ENCODE data around the gene PER2. TPM values are rescaled to one million over a fixed set of nuclear protein-coding genes. Genes with fewer than 3 reads are reported as not detected.

PER2 gene
- total RNA-seq, 1 experiment from 2014 or later, result 5.3 TPM

DNA sequence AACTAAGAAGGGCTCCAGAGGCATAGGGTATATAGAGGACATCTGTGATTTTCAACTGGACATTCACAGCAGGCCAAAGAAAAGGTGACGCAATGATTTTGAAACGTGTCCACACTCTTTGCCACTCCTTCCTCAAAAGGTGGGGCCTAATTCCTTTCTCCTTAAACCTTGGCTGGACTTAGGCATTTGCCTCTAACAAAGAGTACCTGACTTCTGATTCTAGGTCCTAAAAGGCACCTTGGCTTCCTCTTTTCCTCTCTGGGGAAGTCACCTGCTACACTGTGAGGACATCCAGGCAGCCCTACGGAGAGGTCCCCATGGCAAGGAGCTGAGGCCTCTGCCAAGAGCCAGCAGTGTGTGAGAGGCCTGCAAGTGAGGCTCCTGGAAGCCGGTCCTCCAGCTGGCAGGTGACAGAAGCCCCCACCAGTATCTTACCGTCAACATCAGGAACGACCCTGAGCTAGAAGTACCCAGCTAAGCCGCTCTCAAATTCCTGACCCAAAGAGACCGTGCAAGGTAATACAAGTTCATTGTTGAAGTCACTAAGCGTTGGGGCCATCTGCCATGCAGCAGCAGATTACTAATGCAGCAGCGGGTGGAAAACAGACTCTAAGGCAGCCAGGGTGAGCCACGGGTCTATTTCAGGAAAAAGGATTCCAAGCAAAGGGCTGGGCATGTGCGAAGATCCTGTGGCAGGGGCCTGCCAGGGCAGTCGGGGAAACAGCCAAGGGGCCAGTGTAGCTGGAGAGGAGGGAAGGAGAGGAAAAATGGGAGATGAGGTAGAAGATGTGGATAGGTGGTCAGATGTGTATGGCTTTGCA lies 41.2 kb downstream of the PER2 start:
- Histone ChIP-seq H3K27me3 (no peaks in the 10 kb centered on the region), H3K9me3 (replicated peaks) (no peaks in the 10 kb centered on the region), H3K4me3 (no peak overlapping the region), H3K4me1 (peaks cover 21% of the 10 kb centered on the region), H3K36me3 (no peaks in the 10 kb centered on the region), H3K27ac (no peak overlapping the region)
- DNase-seq, result no peak

DNA sequence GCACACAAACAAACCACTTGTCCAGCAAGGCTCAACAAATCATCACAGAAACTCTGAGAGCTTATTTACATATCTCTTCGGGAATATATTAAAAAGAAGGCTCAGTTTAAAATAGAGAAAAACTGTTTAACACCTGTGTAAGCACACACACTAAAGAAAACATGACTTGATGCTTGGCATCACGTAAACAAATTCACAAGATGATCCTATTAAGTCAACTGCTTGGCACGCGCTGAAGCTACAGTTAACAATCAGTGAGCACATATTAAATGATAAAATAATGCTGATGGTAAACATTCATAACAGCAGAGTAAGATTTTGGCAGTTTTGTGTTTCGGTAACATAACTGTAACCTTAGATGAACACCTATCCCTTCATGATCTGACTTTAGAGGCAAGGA lies 44.3 kb downstream of the PER2 start:
- Histone ChIP-seq H3K4me3 (no peak overlapping the region), H3K36me3 (no peaks in the 10 kb centered on the region), H3K27ac (no peak overlapping the region), H3K4me1 (peaks cover 28% of the 10 kb centered on the region), H3K27me3 (no peaks in the 10 kb centered on the region), H3K9me3 (replicated peaks) (no peaks in the 10 kb centered on the region)
- DNase-seq, result no peak

- peak; percentile 37 to 62 for DNase-seq
- Histone ChIP-seq H3K36me3 (no peaks in the 10 kb centered on the region), H3K9me3 (replicated peaks) (no peaks in the 10 kb centered on the region), H3K4me1 (peaks cover 28% of the 10 kb centered on the region), H3K4me3 (peak overlapping the region; percentile 9; the same call in 1 of the 2 replicates), H3K27ac (peak overlapping the region; percentile 51), H3K27me3 (no peaks in the 10 kb centered on the region)
Observed at GRCh38 chr2:238243496-238244076, 44.8 kb downstream of the PER2 start.

DNA sequence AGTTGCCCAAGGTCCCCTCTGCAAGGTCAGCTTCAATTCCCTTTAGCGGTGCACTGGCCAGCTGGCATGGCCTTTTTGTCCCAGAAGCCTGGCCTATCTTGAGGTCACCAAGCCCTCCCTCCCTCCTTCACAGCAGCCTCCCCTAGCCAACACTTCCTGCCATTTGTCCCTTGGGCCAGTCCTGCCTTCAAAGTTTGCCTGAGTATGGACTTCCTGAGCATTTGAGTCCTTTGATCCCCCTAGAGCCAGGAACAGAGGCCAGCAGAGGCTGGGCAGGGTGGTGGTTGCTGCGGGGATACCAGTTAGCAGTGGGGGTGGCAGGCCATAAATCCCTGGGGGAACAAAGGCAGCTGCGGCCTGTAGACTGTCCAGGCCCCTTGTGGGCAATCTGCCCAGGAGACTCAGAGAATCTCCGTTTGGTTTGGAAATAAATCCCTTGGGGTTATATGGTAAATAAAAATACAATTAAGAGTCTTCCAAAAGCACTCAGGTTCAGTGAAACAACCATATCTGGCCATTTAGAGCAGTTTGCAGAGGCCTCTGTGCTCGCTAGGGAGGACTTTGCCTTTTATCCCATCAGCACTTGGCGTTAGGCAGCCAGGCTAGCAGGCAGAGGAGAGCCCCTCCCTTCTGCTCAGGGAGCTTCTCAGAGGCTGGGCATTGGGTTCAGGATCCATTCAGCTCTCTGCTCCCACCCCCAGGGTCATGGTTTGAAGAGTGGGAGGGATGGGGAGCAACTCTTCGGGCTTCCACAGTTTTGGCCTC lies 45.5 kb downstream of the PER2 start:
- Histone ChIP-seq H3K4me1 (peaks cover 28% of the 10 kb centered on the region), H3K36me3 (no peaks in the 10 kb centered on the region), H3K9me3 (replicated peaks) (no peaks in the 10 kb centered on the region), H3K4me3 (peak overlapping the region; percentile 9; the same call in 1 of the 2 replicates), H3K27me3 (no peaks in the 10 kb centered on the region), H3K27ac (peak overlapping the region; percentile 51)
- peak; percentile 95 to 96 for DNase-seq

DNA sequence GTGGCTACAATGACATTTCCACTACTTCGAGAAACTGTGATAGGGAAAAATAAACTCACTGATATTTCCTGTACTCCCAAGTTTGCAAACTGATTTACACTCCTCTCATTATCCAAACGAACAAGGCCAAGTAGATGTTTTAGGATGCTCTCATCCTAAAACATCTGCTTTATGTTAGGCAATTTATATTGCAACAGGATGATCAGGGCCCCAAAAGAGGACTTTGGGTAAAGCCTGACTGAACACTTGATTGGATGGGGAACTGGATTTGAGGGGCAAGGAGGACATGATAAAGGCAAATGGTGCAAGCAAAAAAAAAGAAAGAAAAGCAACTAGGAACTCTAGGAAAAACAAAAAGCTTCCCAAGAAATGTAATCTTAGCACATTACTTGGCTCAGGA lies 46.4 kb downstream of the PER2 start:
- Histone ChIP-seq H3K9me3 (replicated peaks) (no peaks in the 10 kb centered on the region), H3K4me3 (peak overlapping the region; percentile 81), H3K27ac (peak overlapping the region; percentile 96), H3K4me1 (peaks cover 28% of the 10 kb centered on the region), H3K27me3 (no peaks in the 10 kb centered on the region), H3K36me3 (no peaks in the 10 kb centered on the region)
- DNase-seq, result peak in 1 of 2 experiments; percentile 17

DNA sequence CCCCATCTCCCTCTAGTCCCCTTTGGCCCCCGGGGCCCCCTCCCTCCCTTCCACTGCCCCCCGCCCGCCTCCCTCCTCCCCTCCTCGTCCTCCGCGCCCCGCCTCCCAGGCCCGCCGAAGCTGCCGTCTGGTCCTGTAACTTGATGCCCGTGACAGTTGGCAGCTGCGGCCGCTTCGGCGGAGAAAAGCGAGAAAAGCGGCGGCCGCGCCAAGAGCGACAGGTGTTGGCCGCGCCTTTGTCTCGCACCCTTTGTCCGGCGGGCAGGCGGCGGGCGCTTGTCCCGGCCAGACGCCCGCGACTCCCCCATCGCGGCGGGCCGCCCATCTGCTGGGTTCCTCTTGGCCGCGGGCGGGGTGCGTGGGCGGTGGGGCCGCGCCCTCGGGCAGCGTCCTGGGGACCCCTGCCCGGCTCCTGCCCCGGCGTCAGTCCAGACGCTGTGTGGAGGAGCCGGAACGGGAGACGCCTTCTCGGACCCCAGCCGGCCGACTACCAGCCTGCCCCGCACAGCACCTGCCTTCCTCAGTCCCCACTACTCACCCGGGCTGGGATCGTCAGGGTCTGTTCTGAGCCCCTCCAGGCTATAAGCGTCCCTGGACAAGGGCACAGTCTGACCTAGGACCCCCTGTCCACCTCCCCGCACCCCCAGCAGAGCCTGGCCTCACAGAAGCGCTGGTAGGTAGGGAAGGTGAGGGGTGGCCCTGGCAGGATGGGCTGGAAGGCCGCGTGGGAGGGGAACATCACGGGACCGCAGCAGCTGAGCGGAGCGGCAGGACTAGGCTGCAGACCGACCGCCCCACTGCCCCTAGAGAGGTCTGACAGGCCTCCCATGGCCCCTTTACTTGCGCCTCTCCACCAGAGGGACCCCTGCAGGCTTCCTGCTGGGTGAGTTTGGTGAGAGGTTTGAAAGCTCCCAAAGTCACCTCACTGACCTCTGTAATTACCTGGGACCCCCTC lies 47.4 kb downstream of the PER2 start:
- no peaks in the 10 kb centered on the region for H3K36me3 ChIP-seq
- peak overlapping the region; percentile 81 for H3K4me3 ChIP-seq
- H3K27me3 ChIP-seq, result no peaks in the 10 kb centered on the region
- peaks cover 28% of the 10 kb centered on the region for H3K4me1 ChIP-seq
- peak overlapping the region; percentile 96 for H3K27ac ChIP-seq
- DNase-seq, result peak; percentile 97
- no peaks in the 10 kb centered on the region for H3K9me3 ChIP-seq (replicated peaks)

DNA sequence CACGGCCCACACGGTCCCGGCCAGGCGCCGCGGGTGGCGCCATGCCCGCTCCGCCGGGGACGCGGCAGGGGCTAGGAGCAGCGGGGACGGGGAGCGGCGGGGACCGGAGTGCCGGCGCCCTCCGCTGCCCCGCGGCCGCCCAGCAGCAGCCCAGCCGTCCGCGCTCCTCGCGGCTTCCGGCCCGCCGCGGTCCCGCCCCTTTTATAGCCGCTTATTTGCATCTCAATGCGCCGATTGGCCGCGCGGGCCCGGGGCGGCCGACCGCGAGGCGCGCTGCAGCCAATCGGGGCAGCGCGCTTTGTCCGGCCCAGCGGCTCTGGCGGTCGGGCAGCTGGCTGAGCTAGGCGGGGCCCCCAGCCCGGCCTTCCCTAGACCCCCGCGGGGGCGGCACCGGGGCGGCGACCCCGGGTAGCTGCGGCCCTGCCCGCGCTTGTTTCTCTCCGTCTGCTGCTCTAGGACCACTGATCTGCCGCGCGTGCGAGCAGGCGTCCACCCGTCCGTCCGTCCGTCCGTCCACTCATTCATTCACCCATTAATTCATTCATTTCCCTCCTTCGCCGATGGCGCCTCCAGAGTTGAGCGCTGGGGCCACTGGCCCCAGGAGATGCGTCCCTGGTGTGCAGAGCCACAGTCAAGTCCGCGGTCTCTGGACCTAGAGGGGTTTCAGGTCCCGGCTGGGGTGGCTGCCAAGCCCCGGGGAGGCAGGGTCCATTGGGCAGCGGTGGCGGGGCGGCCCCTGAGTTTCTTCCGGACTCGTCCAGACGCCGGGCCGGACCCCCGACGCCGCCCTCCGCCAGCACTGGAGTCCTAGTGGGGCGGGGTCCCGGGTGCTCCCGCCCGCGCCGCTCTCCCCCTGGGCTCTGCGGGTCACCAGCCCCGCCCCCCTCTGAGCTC lies 48.3 kb downstream of the PER2 start, which contains the start of gene HES6:
HES6 (minus strand) TSS at position 176 of the 894 bp plus-strand sequence; CDS start at position 43, 133 bp downstream.
- H3K4me1 ChIP-seq, result peaks cover 28% of the 10 kb centered on the region
- H3K4me3 ChIP-seq, result peak within 1 kb of the TSS; percentile 81
- peak; percentile 92 to 96 for DNase-seq
- H3K36me3 ChIP-seq, result no peaks in the 10 kb centered on the region
- H3K27me3 ChIP-seq, result no peaks in the 10 kb centered on the region
- H3K27ac ChIP-seq, result peak within 1 kb of the TSS; percentile 96
- no peaks in the 10 kb centered on the region for H3K9me3 ChIP-seq (replicated peaks)

GRCh38 chr2:238239543-238239862 lies 48.9 kb downstream of the PER2 start:
- peak overlapping the region; percentile 81 for H3K4me3 ChIP-seq
- DNase-seq, result peak in 1 of 2 experiments; percentile 50
- H3K27me3 ChIP-seq, result no peaks in the 10 kb centered on the region
- no peaks in the 10 kb centered on the region for H3K9me3 ChIP-seq (replicated peaks)
- peaks cover 28% of the 10 kb centered on the region for H3K4me1 ChIP-seq
- H3K27ac ChIP-seq, result no peak overlapping the region
- H3K36me3 ChIP-seq, result no peaks in the 10 kb centered on the region

DNA sequence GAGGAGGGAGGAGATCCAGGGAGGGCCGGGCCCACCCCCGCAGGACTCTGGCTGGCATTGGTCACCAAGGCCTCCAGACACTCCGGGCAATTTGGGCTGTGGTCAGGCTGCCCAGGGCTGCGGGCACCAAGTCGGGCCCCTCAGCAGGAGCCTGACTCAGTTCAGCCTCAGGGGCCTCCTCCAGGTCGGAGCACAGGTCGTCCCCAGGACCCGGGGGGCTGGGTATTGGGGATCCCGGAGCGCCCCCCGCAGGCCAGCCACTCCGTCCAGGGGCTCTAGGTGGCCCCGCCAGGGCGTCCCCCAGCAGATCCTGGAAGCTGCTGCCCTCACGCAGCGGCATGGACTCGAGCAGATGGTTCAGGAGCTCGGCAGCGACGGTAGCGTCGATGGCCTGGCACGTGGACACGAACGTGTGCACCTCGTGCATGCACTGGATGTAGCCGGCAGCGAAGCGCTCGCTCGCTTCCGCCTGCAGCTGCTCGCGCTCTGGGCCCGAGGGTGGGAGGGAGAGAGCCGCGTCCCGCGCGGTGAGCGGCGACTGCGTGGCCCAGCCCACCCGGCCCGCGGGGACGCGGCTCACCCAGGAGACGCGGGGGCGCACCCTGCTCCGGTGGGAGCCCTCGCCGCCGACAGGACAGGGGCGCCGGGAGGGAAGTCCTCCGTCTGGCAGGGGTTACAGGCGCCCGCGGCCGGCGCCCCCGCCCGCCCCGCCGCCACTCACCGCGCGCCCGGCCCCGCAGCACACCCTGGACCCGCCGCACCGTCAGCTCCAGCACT lies 49.5 kb downstream of the PER2 start:
- DNase-seq, result peak; percentile 51 to 52
- Histone ChIP-seq H3K27me3 (no peaks in the 10 kb centered on the region), H3K4me1 (peaks cover 24% of the 10 kb centered on the region), H3K27ac (no peak overlapping the region), H3K4me3 (peak overlapping the region; percentile 81), H3K9me3 (replicated peaks) (no peaks in the 10 kb centered on the region), H3K36me3 (no peaks in the 10 kb centered on the region)

DNA sequence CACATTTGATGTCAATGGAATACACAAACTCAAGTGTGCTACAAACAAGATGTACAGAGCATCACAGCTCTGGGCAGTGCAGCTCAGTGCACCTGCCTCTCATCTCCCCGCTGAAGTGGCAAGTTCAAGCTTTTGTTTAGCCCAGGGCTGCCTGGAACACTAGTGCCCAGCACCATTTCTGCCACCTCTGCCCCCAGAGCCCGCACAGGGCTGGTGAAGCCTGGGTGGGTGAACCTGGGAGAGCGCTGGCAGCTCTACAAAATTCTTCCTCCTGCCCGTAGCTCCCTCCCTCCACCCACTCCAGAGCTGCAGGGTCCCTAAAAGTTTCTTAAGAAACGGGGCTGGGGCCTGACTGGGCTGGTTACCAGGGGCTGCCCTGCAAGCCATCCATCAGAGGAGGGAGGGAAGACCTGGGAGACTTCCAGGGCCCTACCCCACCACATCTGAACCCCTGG lies 50.1 kb downstream of the PER2 start:
- Histone ChIP-seq H3K27me3 (no peaks in the 10 kb centered on the region), H3K4me3 (no peak overlapping the region), H3K4me1 (peaks cover 18% of the 10 kb centered on the region), H3K27ac (no peak overlapping the region), H3K36me3 (no peaks in the 10 kb centered on the region), H3K9me3 (replicated peaks) (no peaks in the 10 kb centered on the region)
- DNase-seq, result no peak

GRCh38 chr2:238237431-238238135 lies 50.8 kb downstream of the PER2 start:
- Histone ChIP-seq H3K27ac (no peak overlapping the region), H3K4me3 (no peak overlapping the region), H3K36me3 (no peaks in the 10 kb centered on the region), H3K27me3 (no peaks in the 10 kb centered on the region), H3K9me3 (replicated peaks) (no peaks in the 10 kb centered on the region), H3K4me1 (peaks cover 11% of the 10 kb centered on the region)
- DNase-seq, result no peak

DNA sequence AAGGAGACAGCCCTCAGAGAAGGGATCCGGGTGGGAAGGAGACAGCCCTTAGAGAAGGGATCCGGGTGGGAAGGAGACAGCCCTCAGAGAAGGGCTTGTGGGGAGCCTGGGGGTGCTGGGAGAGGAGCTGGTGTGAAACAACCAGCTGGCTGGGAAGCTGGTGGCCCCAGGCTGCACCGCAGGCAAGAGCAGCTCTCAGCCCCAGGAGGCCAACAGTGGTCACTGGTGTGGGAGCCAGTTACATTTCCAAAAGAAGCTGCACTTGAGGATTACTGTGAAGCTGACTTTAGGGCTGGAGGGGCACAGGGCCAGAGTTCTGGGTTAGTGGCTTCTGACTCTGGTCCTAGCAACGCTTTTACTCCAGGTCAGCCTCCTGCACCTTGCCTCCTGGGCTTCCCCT lies 51.8 kb downstream of the PER2 start:
- peaks cover under 1% of the 10 kb centered on the region for H3K4me1 ChIP-seq
- no peaks in the 10 kb centered on the region for H3K9me3 ChIP-seq (replicated peaks)
- no peak for DNase-seq
- no peaks in the 10 kb centered on the region for H3K27me3 ChIP-seq
- no peaks in the 10 kb centered on the region for H3K36me3 ChIP-seq
- no peak overlapping the region for H3K27ac ChIP-seq
- H3K4me3 ChIP-seq, result no peak overlapping the region

All from SJCRH30 (cell line).